ENCODE results near the gene KCNH6. TPM values are rescaled to one million over a fixed set of nuclear protein-coding genes. Genes with fewer than 3 reads are reported as not detected.
A peak's percentile ranks its signal among the peaks of the same experiment; 100 is the strongest.

KCNH6 gene
- total RNA-seq, 1 experiment from 2014 or later = not detected

DNA sequence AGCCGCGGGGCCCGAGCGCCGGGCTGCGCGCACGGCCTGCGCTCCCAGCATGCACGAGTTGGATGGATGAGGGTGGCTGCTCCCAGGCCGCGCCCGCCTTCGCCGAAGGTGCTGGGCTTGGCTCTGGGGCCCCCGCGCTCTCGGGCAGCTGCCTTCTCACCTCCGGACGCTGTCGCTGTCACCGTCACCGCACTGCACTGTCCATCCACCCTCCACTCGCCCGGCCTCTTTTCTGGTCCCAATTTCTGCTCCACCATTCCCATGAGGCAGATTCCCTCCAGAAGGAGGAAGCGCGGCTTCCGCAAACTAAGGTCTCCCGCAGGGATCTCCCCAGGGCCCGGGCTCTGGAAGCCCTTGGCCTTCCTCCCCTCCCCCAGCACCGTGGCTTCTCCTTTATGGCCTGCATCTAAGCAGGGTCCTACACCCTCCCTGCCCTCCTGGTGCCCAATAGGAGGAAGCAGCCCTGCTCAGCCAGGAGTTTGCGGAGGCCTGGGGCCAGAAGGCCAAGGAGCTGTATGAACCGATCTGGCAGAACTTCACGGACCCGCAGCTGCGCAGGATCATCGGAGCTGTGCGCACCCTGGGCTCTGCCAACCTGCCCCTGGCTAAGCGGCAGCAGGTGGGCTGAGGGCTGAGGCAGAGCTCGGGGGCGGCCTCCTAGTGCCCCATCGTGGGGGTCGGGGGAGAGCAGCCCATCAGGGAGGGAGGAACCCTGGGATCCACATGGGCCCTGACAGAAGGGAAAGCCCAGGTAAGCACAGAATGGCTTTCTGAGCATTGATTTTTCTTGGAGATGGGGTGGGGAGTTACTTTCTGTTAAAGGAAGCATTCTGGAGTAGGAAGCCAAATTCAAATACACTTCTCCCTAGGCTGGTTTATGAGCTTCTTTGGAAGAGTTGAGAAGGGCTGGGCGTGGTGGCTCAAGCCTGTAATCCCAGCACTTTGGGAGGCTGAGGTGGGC lies 45.4 kb upstream of the KCNH6 start:
- Mint-ChIP-seq H3K27ac (ENCODE audit: unreplicated experiment) (peak overlapping the region; percentile 76), H3K36me3 (ENCODE audit: insufficient read depth, unreplicated experiment) (no peaks in the 10 kb centered on the region), H3K9me3 (ENCODE audit: unreplicated experiment) (no peaks in the 10 kb centered on the region), H3K4me3 (ENCODE audit: unreplicated experiment) (peak overlapping the region; percentile 98), H3K4me1 (ENCODE audit: low read depth, unreplicated experiment) (peaks cover 10% of the 10 kb centered on the region), H3K27me3 (ENCODE audit: insufficient read depth, unreplicated experiment) (peaks cover 7% of the 10 kb centered on the region)
- Histone ChIP-seq H3K4me1 (peaks cover 13% of the 10 kb centered on the region), H3K9me3 (no peaks in the 10 kb centered on the region), H3K4me3 (ENCODE audit: low read depth, low read length) (peak overlapping the region; percentile 67), H3K27me3 (replicated peaks; ENCODE audit: control insufficient read depth, insufficient read depth, low read length) (no peaks in the 10 kb centered on the region), H3K36me3 (ENCODE audit: control insufficient read depth, insufficient read depth, low read length) (no peaks in the 10 kb centered on the region)
- ChIA-PET POLR2A (interaction anchor here (1.5 kb wide), 1 partner anchor 144 kb away, joined by 4 read pairs; the partner anchor contains the start of gene MAP3K3), CTCF (interaction anchor here (0.7 to 6.0 kb wide), 15 partner anchors 10 to 135 kb away, joined by 3 to 107 read pairs (median 6); partner anchors contain the start of genes CYB561 and DCAF7)
- DNase-seq = no peak
- no peak for TF ChIP-seq CTCF (IDR thresholded peaks at IDR 0.05; ENCODE audit: insufficient read depth in 1 of 2, low read depth in 1 of 2, low read length in 1 of 2, severe bottlenecking in 1 of 2, unreplicated experiment in 1 of 2)
- intact Hi-C loops (cut with micrococcal nuclease; ENCODE audit: unreplicated experiment) = loop anchor here (1.0 to 2.0 kb wide), 2 partner anchors 31 to 135 kb away; partner anchors contain the start of gene CYB561
- BruUV-seq (replicated peaks) = no TSS peak

- BruUV-seq (replicated peaks) = no TSS peak
- H3K36me3 Mint-ChIP-seq (ENCODE audit: insufficient read depth, unreplicated experiment) = no peaks in the 10 kb centered on the region
- H3K4me3 Mint-ChIP-seq (ENCODE audit: unreplicated experiment) = peak overlapping the region; percentile 50
- peak; percentile 89 to 91 for DNase-seq
- H3K9me3 Mint-ChIP-seq (ENCODE audit: unreplicated experiment) = no peaks in the 10 kb centered on the region
- intact Hi-C loops (cut with micrococcal nuclease; ENCODE audit: unreplicated experiment) = loop anchor here (1.0 to 2.0 kb wide), 2 partner anchors 54 to 134 kb away; no protein-coding TSS in a partner anchor
- Histone ChIP-seq H3K4me1 (peaks cover 13% of the 10 kb centered on the region), H3K27me3 (replicated peaks; ENCODE audit: control insufficient read depth, insufficient read depth, low read length) (no peaks in the 10 kb centered on the region), H3K4me3 (ENCODE audit: low read depth, low read length) (no peak overlapping the region), H3K9me3 (no peaks in the 10 kb centered on the region), H3K36me3 (ENCODE audit: control insufficient read depth, insufficient read depth, low read length) (no peaks in the 10 kb centered on the region)
- ChIA-PET CTCF (interaction anchor here (0.5 to 6.0 kb wide), 16 partner anchors 8 to 402 kb away, joined by 3 to 107 read pairs (median 6); partner anchors contain the start of genes CYB561, DCAF7 and KCNH6), POLR2A (interaction anchor here (1.5 kb wide), 1 partner anchor 143 kb away, joined by 4 read pairs; the partner anchor contains the start of gene MAP3K3)
- no peak overlapping the region for H3K27ac Mint-ChIP-seq (ENCODE audit: unreplicated experiment)
- peaks cover 10% of the 10 kb centered on the region for H3K4me1 Mint-ChIP-seq (ENCODE audit: low read depth, unreplicated experiment)
- H3K27me3 Mint-ChIP-seq (ENCODE audit: insufficient read depth, unreplicated experiment) = peaks cover 12% of the 10 kb centered on the region
- TF ChIP-seq CTCF (IDR thresholded peaks at IDR 0.05; ENCODE audit: insufficient read depth in 1 of 2, low read depth in 1 of 2, low read length in 1 of 2, severe bottlenecking in 1 of 2, unreplicated experiment in 1 of 2) = peak; percentile 67 to 97
Measured at GRCh38 chr17:63478814-63479494, 44.2 kb upstream of the KCNH6 start.

Measured in Caco-2 (cell line).